Measurements from ENCODE around the gene HYAL1. TPM values are rescaled to one million over a fixed set of nuclear protein-coding genes. Genes with fewer than 3 reads are reported as not detected.

The HYAL1 gene
- total RNA-seq, 2 experiments from 2014 or later: 0.37 TPM; not detected in 1

GRCh38 chr3:50250514-50250913 lies 52.9 kb downstream of the HYAL1 start:
- ATAC-seq (no peak), DNase-seq (no peak)
- Mint-ChIP-seq H3K4me3 (no peak overlapping the region), H3K27ac (peak overlapping the region; percentile 88), H3K4me1 (peaks cover 46% of the 10 kb centered on the region), H3K36me3 (ENCODE audit: low read depth) (peaks cover 22% of the 10 kb centered on the region), H3K9me3 (ENCODE audit: low read depth) (no peaks in the 10 kb centered on the region), H3K27me3 (no peaks in the 10 kb centered on the region)
- POLR2A ChIA-PET: interaction anchor here (1.6 kb wide), 1 partner anchor 15 kb away, joined by 5 read pairs; the partner anchor contains the start of gene GNAI2
- intact Hi-C loops (cut with DNase I, micrococcal nuclease): no loop called here
- CTCF ChIA-PET: interaction anchor here (1.2 to 2.0 kb wide), 2 partner anchors 22 to 55 kb away, joined by 3 to 6 read pairs; no protein-coding TSS in a partner anchor

Other genes starting within 250 kb of the HYAL1 start
- gene RBM5, start 214.7 kb downstream of the HYAL1 start, total RNA-seq: 100 to 1,000 TPM; 118 to 131 TPM
- gene SEMA3F, start 148.2 kb downstream of the HYAL1 start, total RNA-seq: under 1 TPM; 0.25 to 0.46 TPM
- under 1 TPM in 1 of 2 experiments, not detected in 1; 0.14 TPM for gene GNAT1, start 112.0 kb downstream of the HYAL1 start, total RNA-seq
- gene SLC38A3, start 98.3 kb downstream of the HYAL1 start, total RNA-seq: under 1 TPM in 1 of 2 experiments, not detected in 1; 0.12 TPM
- gene GNAI2, start 67.4 kb downstream of the HYAL1 start, total RNA-seq: 100 to 1,000 TPM; 280 to 341 TPM
- gene SEMA3B, start 34.4 kb downstream of the HYAL1 start, total RNA-seq: 1 to 10 TPM; 1.6 to 2.1 TPM
- not detected for gene LSMEM2, start 24.5 kb downstream of the HYAL1 start, total RNA-seq
- 100 to 1,000 TPM; 100 to 125 TPM for gene IFRD2, start 11.1 kb downstream of the HYAL1 start, total RNA-seq
- 1 to 10 TPM; 4.5 to 5.4 TPM for gene HYAL3, start 4.2 kb downstream of the HYAL1 start, total RNA-seq
- gene NAA80, start 4.2 kb downstream of the HYAL1 start, total RNA-seq: 10 to 100 TPM; 17.6 to 18.7 TPM
- gene HYAL2, start 19.2 kb upstream of the HYAL1 start, total RNA-seq: 1 to 10 TPM; 4.7 to 5.1 TPM
- gene TUSC2, start 24.6 kb upstream of the HYAL1 start, total RNA-seq: 10 to 100 TPM; 15.0 to 17.1 TPM
- gene RASSF1, start 37.3 kb upstream of the HYAL1 start, total RNA-seq: 10 to 100 TPM; 30.8 to 50.7 TPM
- gene ZMYND10, start 42.2 kb upstream of the HYAL1 start, total RNA-seq: 1 to 10 TPM; 1.0 to 1.3 TPM
- gene NPRL2, start 47.2 kb upstream of the HYAL1 start, total RNA-seq: 10 to 100 TPM; 42.5 to 43.0 TPM
- gene CYB561D2, start 47.3 kb upstream of the HYAL1 start, total RNA-seq: 10 to 100 TPM; 10.3 to 14.3 TPM
- gene TMEM115, start 55.9 kb upstream of the HYAL1 start, total RNA-seq: 10 to 100 TPM; 13.1 to 16.1 TPM
- gene CACNA2D2, start 200.1 kb upstream of the HYAL1 start, total RNA-seq: 1 to 10 TPM; 1.1 to 1.5 TPM